MM.1S (cell line): ENCODE data around the gene CDH22.

Experiments
- DNase-seq: peaks from one replicate; pipeline ENCODE4 v3.0.0-alpha.2; 2015
- H2AFZ ChIP-seq: fragments of 300-600 bp; sonication (generic); 2 replicates; pipeline ENCODE4 v1.6.0; 2016; ENCODE audit warnings: antibody characterized with exemption, low read length
- H3F3A ChIP-seq: fragments of 300-600 bp; sonication (generic); 2 replicates; pipeline ENCODE4 v1.6.1; 2016; ENCODE audit warnings: mild to moderate bottlenecking, antibody characterized with exemption, low read length, moderate library complexity, mixed read lengths; ENCODE audit not compliant: insufficient read depth
- H3K27ac ChIP-seq: fragments of 300-600 bp; sonication (generic); 2 replicates; pipeline ENCODE4 v1.5.1; 2016; ENCODE audit warnings: mild to moderate bottlenecking, low read length
- H3K27me3 ChIP-seq: fragments of 300-600 bp; sonication (generic); replicated peaks from 2 replicates; pipeline ENCODE4 v1.6.0; 2016; ENCODE audit warnings: low read length; ENCODE audit not compliant: insufficient read depth
- H3K36me3 ChIP-seq: fragments of 300-600 bp; sonication (generic); replicated peaks from 2 replicates; pipeline ENCODE4 v1.6.1; 2016; ENCODE audit warnings: mild to moderate bottlenecking, low read length, mixed read lengths; ENCODE audit not compliant: insufficient read depth
- H3K4me1 ChIP-seq: fragments of 300-600 bp; sonication (generic); 2 replicates; pipeline ENCODE4 v1.6.1; 2016; ENCODE audit warnings: low read length, mixed read lengths
- H3K4me2 ChIP-seq: fragments of 300-600 bp; sonication (generic); 2 replicates; pipeline ENCODE4 v1.6.0; 2016; ENCODE audit warnings: low read depth, low read length
- H3K4me3 ChIP-seq: fragments of 300-600 bp; sonication (generic); 2 replicates; pipeline ENCODE4 v1.5.1; 2016; ENCODE audit warnings: low read length, mixed read lengths
- H3K79me2 ChIP-seq: fragments of 300-600 bp; sonication (generic); 2 replicates; pipeline ENCODE4 v1.6.1; 2016; ENCODE audit warnings: mixed run types, low read length, mixed read lengths
- H3K9ac ChIP-seq: fragments of 300-600 bp; sonication (generic); 2 replicates; pipeline ENCODE4 v1.6.1; 2016; ENCODE audit warnings: low read length, mixed read lengths
- H3K9me2 ChIP-seq: fragments of 300-600 bp; sonication (generic); replicated peaks from 2 replicates; pipeline ENCODE4 v1.6.1; 2016; ENCODE audit warnings: mild to moderate bottlenecking, low read length, mixed read lengths; ENCODE audit not compliant: insufficient read depth
- H3K9me3 ChIP-seq: fragments of 300-600 bp; sonication (generic); replicated peaks from 2 replicates; pipeline ENCODE4 v1.6.1; 2016; ENCODE audit warnings: mild to moderate bottlenecking, low read length, mixed read lengths; ENCODE audit not compliant: insufficient read depth
- H4K20me1 ChIP-seq: fragments of 300-600 bp; sonication (generic); 2 replicates; pipeline ENCODE4 v1.6.1; 2016; ENCODE audit warnings: mild to moderate bottlenecking, low read length, moderate library complexity, mixed read lengths; ENCODE audit not compliant: insufficient read depth
- EZH2 ChIP-seq: fragments of 300-600 bp; sonication (generic); optimal IDR thresholded peaks from 2 replicates; pipeline ENCODE3; 2017; ENCODE audit warnings: low read depth, mild to moderate bottlenecking, antibody characterized with exemption, low read length, mixed read lengths
- EZH2phosphoT487 ChIP-seq: fragments of 300-600 bp; sonication (generic); IDR thresholded peaks from 2 replicates; pipeline ENCODE4 v1.6.1; 2018; ENCODE audit warnings: antibody characterized with exemption, low read length
- TF ChIP-seq, protein P1 (sequence below): fragments of 300-600 bp; sonication (generic); IDR thresholded peaks from 2 replicates; pipeline ENCODE4 v1.5.1; 2016; ENCODE audit warnings: antibody characterized with exemption, low read length, mixed read lengths

CDH22 gene

DNA sequence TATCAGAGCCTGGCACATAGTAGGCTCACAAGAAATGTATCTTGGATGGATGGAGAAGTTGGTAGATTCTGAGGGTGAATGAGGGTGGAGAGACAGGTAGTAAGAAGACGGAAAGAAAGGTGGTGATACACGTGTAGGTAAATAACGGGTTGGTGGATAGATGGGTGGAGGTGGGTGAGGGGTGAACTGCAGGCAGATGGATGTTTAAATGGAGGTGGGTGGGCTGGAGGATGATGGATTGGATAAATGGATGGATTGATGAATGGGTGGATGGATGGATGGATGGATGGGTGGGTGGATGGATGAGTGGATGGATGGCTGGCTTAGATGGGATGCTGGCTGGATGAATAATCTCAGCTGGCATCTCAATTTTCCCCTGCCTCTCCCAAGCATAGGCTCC, 9.9 kb downstream of the CDH22 start:
- H3K4me2 ChIP-seq: no peak overlapping the region
- peaks cover 88% of the 10 kb centered on the region for H3K27me3 ChIP-seq
- no peak overlapping the region for H2AFZ ChIP-seq
- H3K27ac ChIP-seq: no peak overlapping the region
- H3K9ac ChIP-seq: no peak overlapping the region
- no peaks in the 10 kb centered on the region for H4K20me1 ChIP-seq
- TF ChIP-seq EZH2 (no peak), EZH2phosphoT487 (no peak)
- TF ChIP-seq, protein P1, sequence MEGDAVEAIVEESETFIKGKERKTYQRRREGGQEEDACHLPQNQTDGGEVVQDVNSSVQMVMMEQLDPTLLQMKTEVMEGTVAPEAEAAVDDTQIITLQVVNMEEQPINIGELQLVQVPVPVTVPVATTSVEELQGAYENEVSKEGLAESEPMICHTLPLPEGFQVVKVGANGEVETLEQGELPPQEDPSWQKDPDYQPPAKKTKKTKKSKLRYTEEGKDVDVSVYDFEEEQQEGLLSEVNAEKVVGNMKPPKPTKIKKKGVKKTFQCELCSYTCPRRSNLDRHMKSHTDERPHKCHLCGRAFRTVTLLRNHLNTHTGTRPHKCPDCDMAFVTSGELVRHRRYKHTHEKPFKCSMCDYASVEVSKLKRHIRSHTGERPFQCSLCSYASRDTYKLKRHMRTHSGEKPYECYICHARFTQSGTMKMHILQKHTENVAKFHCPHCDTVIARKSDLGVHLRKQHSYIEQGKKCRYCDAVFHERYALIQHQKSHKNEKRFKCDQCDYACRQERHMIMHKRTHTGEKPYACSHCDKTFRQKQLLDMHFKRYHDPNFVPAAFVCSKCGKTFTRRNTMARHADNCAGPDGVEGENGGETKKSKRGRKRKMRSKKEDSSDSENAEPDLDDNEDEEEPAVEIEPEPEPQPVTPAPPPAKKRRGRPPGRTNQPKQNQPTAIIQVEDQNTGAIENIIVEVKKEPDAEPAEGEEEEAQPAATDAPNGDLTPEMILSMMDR: no peak
- no peaks in the 10 kb centered on the region for H3K4me1 ChIP-seq
- no peaks in the 10 kb centered on the region for H3F3A ChIP-seq
- no peaks in the 10 kb centered on the region for H3K36me3 ChIP-seq
- no peaks in the 10 kb centered on the region for H3K9me3 ChIP-seq
- no peak overlapping the region for H3K4me3 ChIP-seq
- H3K9me2 ChIP-seq: no peaks in the 10 kb centered on the region
- no peaks in the 10 kb centered on the region for H3K79me2 ChIP-seq
- no peak for DNase-seq

DNA sequence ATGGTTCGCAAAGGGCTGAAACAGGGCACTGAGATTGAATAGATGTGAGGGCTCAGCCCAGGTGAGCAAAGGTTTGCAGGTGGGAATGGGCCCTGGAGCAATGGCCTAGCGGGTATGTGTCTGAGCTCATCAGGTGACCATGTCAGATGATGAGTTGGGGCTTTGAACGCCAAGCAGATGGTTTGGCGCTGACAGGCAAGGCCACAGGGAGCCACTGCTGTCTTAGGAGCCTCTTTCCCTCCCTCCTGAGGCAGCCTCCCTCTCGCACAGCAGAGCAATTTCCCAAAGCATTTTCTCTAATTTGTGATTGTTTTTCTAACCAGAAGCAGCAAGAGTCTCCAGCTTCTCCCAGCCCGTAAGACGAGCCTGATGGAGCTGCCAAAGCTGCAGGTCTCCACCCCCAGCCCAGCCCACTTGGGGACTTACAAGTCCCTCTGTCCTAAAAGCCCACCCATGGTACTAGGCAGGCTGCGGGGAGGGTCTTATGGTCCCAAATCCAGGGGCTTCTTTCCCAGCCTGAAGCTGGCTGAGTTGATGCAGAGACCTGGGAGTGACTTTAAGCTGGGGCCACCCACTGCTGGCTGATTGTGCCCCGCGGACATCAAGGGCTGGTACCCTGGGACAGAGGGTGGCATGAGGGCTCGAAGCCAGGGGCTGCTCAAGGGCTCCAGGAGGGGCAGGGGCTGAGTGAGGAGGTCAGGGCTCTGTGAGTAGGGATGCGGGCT, 11.6 kb downstream of the CDH22 start:
- H2AFZ ChIP-seq: no peak overlapping the region
- no peak for DNase-seq
- no peak overlapping the region for H3K4me3 ChIP-seq
- no peaks in the 10 kb centered on the region for H3F3A ChIP-seq
- H3K27me3 ChIP-seq: peaks cover 85% of the 10 kb centered on the region
- TF ChIP-seq EZH2: no peak
- no peak for TF ChIP-seq EZH2phosphoT487
- TF ChIP-seq, protein P1: no peak
- no peak overlapping the region for H3K4me2 ChIP-seq
- no peaks in the 10 kb centered on the region for H3K9me3 ChIP-seq
- H3K27ac ChIP-seq: no peak overlapping the region
- no peak overlapping the region for H3K9ac ChIP-seq
- no peaks in the 10 kb centered on the region for H3K9me2 ChIP-seq
- no peaks in the 10 kb centered on the region for H3K4me1 ChIP-seq
- no peaks in the 10 kb centered on the region for H3K79me2 ChIP-seq
- no peaks in the 10 kb centered on the region for H3K36me3 ChIP-seq
- no peaks in the 10 kb centered on the region for H4K20me1 ChIP-seq

DNA sequence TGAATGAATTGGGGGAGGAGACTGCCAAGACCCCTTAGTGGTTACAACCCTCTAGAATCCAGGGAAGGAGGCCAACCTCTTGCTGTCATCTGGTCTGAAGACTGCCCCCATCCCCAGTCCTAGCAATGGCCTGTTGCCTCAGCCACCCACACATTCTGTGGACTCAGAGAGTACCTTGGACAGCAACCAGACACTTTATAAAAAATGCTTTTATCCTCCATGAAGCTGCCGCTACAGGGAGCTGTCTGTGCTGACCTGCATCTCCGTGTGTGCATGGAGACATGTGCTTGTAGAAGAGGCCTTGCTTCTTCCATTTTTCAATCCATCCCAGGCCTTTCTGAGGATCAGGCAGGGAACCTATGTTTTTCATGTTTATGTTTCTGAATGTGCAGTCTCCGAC, 15.2 kb downstream of the CDH22 start:
- Histone ChIP-seq H3K4me1 (no peaks in the 10 kb centered on the region), H3K36me3 (no peaks in the 10 kb centered on the region), H3K4me3 (no peak overlapping the region), H3K9ac (no peak overlapping the region), H4K20me1 (no peaks in the 10 kb centered on the region), H3K9me2 (no peaks in the 10 kb centered on the region), H3K9me3 (no peaks in the 10 kb centered on the region), H3K4me2 (no peak overlapping the region), H3F3A (no peaks in the 10 kb centered on the region), H3K79me2 (no peaks in the 10 kb centered on the region), H2AFZ (no peak overlapping the region), H3K27ac (no peak overlapping the region), H3K27me3 (peaks cover 86% of the 10 kb centered on the region)
- TF ChIP-seq, protein P1: no peak
- TF ChIP-seq EZH2phosphoT487 (no peak), EZH2 (no peak)
- peak; percentile 33 for DNase-seq
